ENCODE measurements around the gene NLRC5.
A peak's percentile ranks its signal among the peaks of the same experiment; 100 is the strongest.

The NLRC5 gene

DNA sequence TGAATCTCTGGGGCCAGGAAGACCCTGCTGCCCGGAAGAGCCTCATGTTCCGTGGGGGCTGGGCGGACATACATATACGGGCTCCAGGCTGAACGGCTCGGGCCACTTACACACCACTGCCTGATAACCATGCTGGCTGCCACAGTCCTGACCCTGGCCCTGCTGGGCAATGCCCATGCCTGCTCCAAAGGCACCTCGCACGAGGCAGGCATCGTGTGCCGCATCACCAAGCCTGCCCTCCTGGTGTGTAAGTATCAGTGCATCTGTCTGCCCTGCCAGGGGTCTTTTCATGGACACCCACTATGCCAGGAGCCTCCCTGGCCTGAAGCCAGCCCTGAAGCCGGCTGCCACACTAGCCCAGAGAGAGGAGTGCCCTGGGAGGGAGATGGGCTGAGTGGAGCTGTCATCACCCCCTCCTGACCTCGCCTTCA, 27.5 kb upstream of the NLRC5 start, which contains the start of gene CETP:
Gene CETP (plus strand): TSS at position 100 of the 431 bp plus-strand sequence. CDS start 30 bp downstream, at position 130.
- TF ChIP-seq, protein P1, sequence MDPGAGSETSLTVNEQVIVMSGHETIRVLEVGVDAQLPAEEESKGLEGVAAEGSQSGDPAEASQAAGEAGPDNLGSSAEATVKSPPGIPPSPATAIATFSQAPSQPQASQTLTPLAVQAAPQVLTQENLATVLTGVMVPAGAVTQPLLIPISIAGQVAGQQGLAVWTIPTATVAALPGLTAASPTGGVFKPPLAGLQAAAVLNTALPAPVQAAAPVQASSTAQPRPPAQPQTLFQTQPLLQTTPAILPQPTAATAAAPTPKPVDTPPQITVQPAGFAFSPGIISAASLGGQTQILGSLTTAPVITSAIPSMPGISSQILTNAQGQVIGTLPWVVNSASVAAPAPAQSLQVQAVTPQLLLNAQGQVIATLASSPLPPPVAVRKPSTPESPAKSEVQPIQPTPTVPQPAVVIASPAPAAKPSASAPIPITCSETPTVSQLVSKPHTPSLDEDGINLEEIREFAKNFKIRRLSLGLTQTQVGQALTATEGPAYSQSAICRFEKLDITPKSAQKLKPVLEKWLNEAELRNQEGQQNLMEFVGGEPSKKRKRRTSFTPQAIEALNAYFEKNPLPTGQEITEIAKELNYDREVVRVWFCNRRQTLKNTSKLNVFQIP (CRISPR knock-in tag; IDR thresholded peaks at IDR 0.05; ENCODE audit: borderline replicate concordance, low read depth), result no peak
- TF ChIP-seq ZNF8 (CRISPR knock-in tag; IDR thresholded peaks at IDR 0.05) (no peak), TCF4 (CRISPR knock-in tag; IDR thresholded peaks at IDR 0.05; ENCODE audit: borderline replicate concordance) (no peak), PPARA (CRISPR knock-in tag; IDR thresholded peaks at IDR 0.05; ENCODE audit: borderline replicate concordance) (no peak), ISL1 (CRISPR knock-in tag; IDR thresholded peaks at IDR 0.05) (no peak), ZFP30 (CRISPR knock-in tag; IDR thresholded peaks at IDR 0.05) (no peak), BACH2 (CRISPR knock-in tag; IDR thresholded peaks at IDR 0.05; ENCODE audit: borderline replicate concordance) (no peak), ZC3H10 (CRISPR knock-in tag; IDR thresholded peaks at IDR 0.05) (no peak), ARNTL (CRISPR knock-in tag; IDR thresholded peaks at IDR 0.05; ENCODE audit: borderline replicate concordance, low read depth) (no peak), ESRRG (CRISPR knock-in tag; IDR thresholded peaks at IDR 0.05) (no peak), RARB (CRISPR knock-in tag; IDR thresholded peaks at IDR 0.05) (no peak), ZFP3 (CRISPR knock-in tag; IDR thresholded peaks at IDR 0.05) (no peak), SNAI2 (CRISPR knock-in tag; IDR thresholded peaks at IDR 0.05) (no peak)
- TF ChIP-seq, protein P2, sequence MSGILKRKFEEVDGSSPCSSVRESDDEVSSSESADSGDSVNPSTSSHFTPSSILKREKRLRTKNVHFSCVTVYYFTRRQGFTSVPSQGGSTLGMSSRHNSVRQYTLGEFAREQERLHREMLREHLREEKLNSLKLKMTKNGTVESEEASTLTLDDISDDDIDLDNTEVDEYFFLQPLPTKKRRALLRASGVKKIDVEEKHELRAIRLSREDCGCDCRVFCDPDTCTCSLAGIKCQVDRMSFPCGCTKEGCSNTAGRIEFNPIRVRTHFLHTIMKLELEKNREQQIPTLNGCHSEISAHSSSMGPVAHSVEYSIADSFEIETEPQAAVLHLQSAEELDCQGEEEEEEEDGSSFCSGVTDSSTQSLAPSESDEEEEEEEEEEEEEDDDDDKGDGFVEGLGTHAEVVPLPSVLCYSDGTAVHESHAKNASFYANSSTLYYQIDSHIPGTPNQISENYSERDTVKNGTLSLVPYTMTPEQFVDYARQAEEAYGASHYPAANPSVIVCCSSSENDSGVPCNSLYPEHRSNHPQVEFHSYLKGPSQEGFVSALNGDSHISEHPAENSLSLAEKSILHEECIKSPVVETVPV (CRISPR knock-in tag; IDR thresholded peaks at IDR 0.05), result no peak
- TF ChIP-seq, protein P3, sequence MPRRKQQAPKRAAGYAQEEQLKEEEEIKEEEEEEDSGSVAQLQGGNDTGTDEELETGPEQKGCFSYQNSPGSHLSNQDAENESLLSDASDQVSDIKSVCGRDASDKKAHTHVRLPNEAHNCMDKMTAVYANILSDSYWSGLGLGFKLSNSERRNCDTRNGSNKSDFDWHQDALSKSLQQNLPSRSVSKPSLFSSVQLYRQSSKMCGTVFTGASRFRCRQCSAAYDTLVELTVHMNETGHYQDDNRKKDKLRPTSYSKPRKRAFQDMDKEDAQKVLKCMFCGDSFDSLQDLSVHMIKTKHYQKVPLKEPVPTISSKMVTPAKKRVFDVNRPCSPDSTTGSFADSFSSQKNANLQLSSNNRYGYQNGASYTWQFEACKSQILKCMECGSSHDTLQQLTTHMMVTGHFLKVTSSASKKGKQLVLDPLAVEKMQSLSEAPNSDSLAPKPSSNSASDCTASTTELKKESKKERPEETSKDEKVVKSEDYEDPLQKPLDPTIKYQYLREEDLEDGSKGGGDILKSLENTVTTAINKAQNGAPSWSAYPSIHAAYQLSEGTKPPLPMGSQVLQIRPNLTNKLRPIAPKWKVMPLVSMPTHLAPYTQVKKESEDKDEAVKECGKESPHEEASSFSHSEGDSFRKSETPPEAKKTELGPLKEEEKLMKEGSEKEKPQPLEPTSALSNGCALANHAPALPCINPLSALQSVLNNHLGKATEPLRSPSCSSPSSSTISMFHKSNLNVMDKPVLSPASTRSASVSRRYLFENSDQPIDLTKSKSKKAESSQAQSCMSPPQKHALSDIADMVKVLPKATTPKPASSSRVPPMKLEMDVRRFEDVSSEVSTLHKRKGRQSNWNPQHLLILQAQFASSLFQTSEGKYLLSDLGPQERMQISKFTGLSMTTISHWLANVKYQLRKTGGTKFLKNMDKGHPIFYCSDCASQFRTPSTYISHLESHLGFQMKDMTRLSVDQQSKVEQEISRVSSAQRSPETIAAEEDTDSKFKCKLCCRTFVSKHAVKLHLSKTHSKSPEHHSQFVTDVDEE (CRISPR knock-in tag; IDR thresholded peaks at IDR 0.05), result no peak
- ATAC-seq, result no peak

DNA sequence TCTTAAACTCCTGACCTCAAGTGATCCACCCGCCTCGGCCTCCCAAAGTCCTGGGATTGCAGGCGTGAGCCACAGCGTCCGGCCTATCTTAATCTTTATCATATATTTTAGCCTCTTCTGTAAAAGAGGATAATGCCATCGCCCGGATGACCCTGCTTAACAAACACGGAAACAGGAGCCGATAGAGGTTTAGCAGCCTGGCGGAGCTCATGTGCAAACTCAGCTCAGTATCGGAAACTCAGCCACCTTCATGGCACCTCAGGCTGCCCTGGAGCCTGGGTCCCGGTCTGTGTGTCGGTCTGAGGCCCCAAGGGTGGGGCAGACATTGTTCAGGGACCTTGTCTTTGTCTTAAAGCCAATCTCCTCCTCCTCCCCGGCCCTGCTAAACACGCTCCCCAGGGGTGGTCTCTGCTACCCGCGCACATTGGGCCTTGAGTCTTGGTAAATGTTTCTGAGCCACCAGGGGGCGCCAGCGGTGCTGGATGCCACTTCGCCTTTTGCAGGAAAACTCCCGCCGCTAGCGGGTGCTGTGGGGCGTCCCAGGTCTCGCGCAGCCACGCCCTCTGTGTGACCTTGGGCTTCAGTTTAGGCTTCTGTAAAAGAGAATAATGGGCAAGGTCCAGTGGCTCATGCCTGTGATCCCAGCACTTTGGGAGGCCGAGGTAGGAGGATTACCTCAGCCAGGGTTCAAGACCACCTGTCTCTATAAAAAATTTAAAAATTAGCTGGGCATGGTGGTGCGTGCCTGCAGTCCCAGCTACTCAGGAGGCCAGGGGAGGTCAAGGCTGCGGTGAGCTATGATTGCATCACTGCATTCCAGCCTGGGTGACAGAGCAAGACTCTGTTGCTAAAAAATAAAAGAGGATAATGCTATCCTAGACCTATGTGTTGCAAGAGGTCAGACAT, 24.9 kb upstream of the NLRC5 start:
- ATAC-seq, result peak; percentile 76
- TF ChIP-seq, protein P3 (CRISPR knock-in tag; IDR thresholded peaks at IDR 0.05), result no peak
- TF ChIP-seq, protein P4, sequence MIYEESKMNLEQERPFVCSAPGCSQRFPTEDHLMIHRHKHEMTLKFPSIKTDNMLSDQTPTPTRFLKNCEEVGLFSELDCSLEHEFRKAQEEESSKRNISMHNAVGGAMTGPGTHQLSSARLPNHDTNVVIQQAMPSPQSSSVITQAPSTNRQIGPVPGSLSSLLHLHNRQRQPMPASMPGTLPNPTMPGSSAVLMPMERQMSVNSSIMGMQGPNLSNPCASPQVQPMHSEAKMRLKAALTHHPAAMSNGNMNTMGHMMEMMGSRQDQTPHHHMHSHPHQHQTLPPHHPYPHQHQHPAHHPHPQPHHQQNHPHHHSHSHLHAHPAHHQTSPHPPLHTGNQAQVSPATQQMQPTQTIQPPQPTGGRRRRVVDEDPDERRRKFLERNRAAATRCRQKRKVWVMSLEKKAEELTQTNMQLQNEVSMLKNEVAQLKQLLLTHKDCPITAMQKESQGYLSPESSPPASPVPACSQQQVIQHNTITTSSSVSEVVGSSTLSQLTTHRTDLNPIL (CRISPR knock-in tag; IDR thresholded peaks at IDR 0.05; ENCODE audit: low read depth), result no peak
- TF ChIP-seq, protein P1 (CRISPR knock-in tag; IDR thresholded peaks at IDR 0.05; ENCODE audit: borderline replicate concordance, low read depth), result no peak
- TF ChIP-seq CSDC2 (CRISPR knock-in tag; IDR thresholded peaks at IDR 0.05) (no peak), TOX (CRISPR knock-in tag; IDR thresholded peaks at IDR 0.05; ENCODE audit: borderline replicate concordance) (no peak), BACH2 (CRISPR knock-in tag; IDR thresholded peaks at IDR 0.05; ENCODE audit: borderline replicate concordance) (no peak), ZC3H10 (CRISPR knock-in tag; IDR thresholded peaks at IDR 0.05) (no peak), ZNF565 (CRISPR knock-in tag; conservative IDR thresholded peaks at IDR 0.05; ENCODE audit: low read depth) (no peak), ARNTL (CRISPR knock-in tag; IDR thresholded peaks at IDR 0.05; ENCODE audit: borderline replicate concordance, low read depth) (no peak), GLIS3 (CRISPR knock-in tag; IDR thresholded peaks at IDR 0.05) (no peak), OSR1 (CRISPR knock-in tag; IDR thresholded peaks at IDR 0.05) (no peak)
- TF ChIP-seq, protein P2 (CRISPR knock-in tag; IDR thresholded peaks at IDR 0.05), result no peak

Data from SK-N-SH treated with all-trans-retinoic acid at 6 μM for 48 hours (cell line).